Measurements from ENCODE around the gene CAGE1. TPM values are rescaled to one million over a fixed set of nuclear protein-coding genes. Genes with fewer than 3 reads are reported as not detected.

The CAGE1 gene
- total and polyA plus RNA-seq, 4 donors: 0.15 TPM; not detected in 3

- WGBS, 2 donors: 64 to 66% methylated on average over 1 of the region's 1 CpG
- no peak overlapping the region for H3K4me3 ChIP-seq
- no peaks in the 10 kb centered on the region for H3K36me3 ChIP-seq (ENCODE audit: control insufficient read depth in 4 of 4, insufficient read depth in 4 of 4, low read length in 4 of 4)
- ATAC-seq (ENCODE audit: insufficient read depth, low FRiP score) (no peak), DNase-seq (no peak)
- no peaks in the 10 kb centered on the region for H3K27me3 ChIP-seq (ENCODE audit: control insufficient read depth in 3 of 3, insufficient read depth in 3 of 3, low read length in 2 of 3)
- peaks cover 0 to 2% (median 0%) of the 10 kb centered on the region in 4 donors for H3K9me3 ChIP-seq (ENCODE audit: control insufficient read depth in 4 of 4, insufficient read depth in 3 of 4, low read length in 3 of 4)
- H3K4me1 ChIP-seq (ENCODE audit: control insufficient read depth in 5 of 5, insufficient read depth in 5 of 5, low read length in 5 of 5): peaks cover 0 to 6% (median 0%) of the 10 kb centered on the region in 5 donors
- no peak overlapping the region for H3K9ac ChIP-seq (ENCODE audit: insufficient read depth in 1 of 2, low read length in 2 of 2)
- TF ChIP-seq, protein P1, sequence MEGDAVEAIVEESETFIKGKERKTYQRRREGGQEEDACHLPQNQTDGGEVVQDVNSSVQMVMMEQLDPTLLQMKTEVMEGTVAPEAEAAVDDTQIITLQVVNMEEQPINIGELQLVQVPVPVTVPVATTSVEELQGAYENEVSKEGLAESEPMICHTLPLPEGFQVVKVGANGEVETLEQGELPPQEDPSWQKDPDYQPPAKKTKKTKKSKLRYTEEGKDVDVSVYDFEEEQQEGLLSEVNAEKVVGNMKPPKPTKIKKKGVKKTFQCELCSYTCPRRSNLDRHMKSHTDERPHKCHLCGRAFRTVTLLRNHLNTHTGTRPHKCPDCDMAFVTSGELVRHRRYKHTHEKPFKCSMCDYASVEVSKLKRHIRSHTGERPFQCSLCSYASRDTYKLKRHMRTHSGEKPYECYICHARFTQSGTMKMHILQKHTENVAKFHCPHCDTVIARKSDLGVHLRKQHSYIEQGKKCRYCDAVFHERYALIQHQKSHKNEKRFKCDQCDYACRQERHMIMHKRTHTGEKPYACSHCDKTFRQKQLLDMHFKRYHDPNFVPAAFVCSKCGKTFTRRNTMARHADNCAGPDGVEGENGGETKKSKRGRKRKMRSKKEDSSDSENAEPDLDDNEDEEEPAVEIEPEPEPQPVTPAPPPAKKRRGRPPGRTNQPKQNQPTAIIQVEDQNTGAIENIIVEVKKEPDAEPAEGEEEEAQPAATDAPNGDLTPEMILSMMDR (IDR thresholded peaks at IDR 0.05; ENCODE audit: control extremely low read depth, extremely low read depth): no peak
- no peak overlapping the region for H3K27ac ChIP-seq (ENCODE audit: low read depth in 1 of 2, low read length in 1 of 2)
These were observed 45.1 kb upstream of the CAGE1 start for GRCh38 chr6:7434672-7435071.

GRCh38 chr6:7433121-7433617 lies 43.6 kb upstream of the CAGE1 start:
- H3K36me3 ChIP-seq (ENCODE audit: control insufficient read depth in 4 of 4, insufficient read depth in 4 of 4, low read length in 4 of 4): no peaks in the 10 kb centered on the region
- no peak overlapping the region for H3K9ac ChIP-seq (ENCODE audit: insufficient read depth in 1 of 2, low read length in 2 of 2)
- DNase-seq (no peak), ATAC-seq (ENCODE audit: insufficient read depth, low FRiP score) (no peak)
- no peak overlapping the region for H3K4me3 ChIP-seq
- TF ChIP-seq, protein P1 (IDR thresholded peaks at IDR 0.05; ENCODE audit: control extremely low read depth, extremely low read depth): no peak
- WGBS, 2 donors: 83 to 88% methylated on average over 5 of the region's 5 CpGs
- H3K9me3 ChIP-seq (ENCODE audit: control insufficient read depth in 4 of 4, insufficient read depth in 3 of 4, low read length in 3 of 4): peaks cover 0 to 2% (median 0%) of the 10 kb centered on the region in 4 donors
- H3K4me1 ChIP-seq (ENCODE audit: control insufficient read depth in 5 of 5, insufficient read depth in 5 of 5, low read length in 5 of 5): peaks cover 0 to 6% (median 0%) of the 10 kb centered on the region in 5 donors
- H3K27me3 ChIP-seq (ENCODE audit: control insufficient read depth in 3 of 3, insufficient read depth in 3 of 3, low read length in 2 of 3): no peaks in the 10 kb centered on the region
- no peak overlapping the region for H3K27ac ChIP-seq (ENCODE audit: low read depth in 1 of 2, low read length in 1 of 2)

GRCh38 chr6:7432391-7433120 lies 43.0 kb upstream of the CAGE1 start:
- Histone ChIP-seq H3K27me3 (ENCODE audit: control insufficient read depth in 3 of 3, insufficient read depth in 3 of 3, low read length in 2 of 3) (no peaks in the 10 kb centered on the region), H3K9ac (ENCODE audit: insufficient read depth in 1 of 2, low read length in 2 of 2) (no peak overlapping the region), H3K36me3 (ENCODE audit: control insufficient read depth in 4 of 4, insufficient read depth in 4 of 4, low read length in 4 of 4) (no peaks in the 10 kb centered on the region), H3K4me3 (no peak overlapping the region), H3K9me3 (ENCODE audit: control insufficient read depth in 4 of 4, insufficient read depth in 3 of 4, low read length in 3 of 4) (peaks cover 0 to 2% (median 0%) of the 10 kb centered on the region in 4 donors), H3K4me1 (ENCODE audit: control insufficient read depth in 5 of 5, insufficient read depth in 5 of 5, low read length in 5 of 5) (peaks cover 0 to 6% (median 0%) of the 10 kb centered on the region in 5 donors), H3K27ac (ENCODE audit: low read depth in 1 of 2, low read length in 1 of 2) (no peak overlapping the region)
- WGBS, 2 donors: 79 to 86% methylated on average over 16 of the region's 16 CpGs
- TF ChIP-seq, protein P1 (IDR thresholded peaks at IDR 0.05; ENCODE audit: control extremely low read depth, extremely low read depth): no peak
- DNase-seq: peak in 1 of 3 donors; percentile 6
- no peak for ATAC-seq (ENCODE audit: insufficient read depth, low FRiP score)
